Measurements from ENCODE around the gene PBX1.

DNA sequence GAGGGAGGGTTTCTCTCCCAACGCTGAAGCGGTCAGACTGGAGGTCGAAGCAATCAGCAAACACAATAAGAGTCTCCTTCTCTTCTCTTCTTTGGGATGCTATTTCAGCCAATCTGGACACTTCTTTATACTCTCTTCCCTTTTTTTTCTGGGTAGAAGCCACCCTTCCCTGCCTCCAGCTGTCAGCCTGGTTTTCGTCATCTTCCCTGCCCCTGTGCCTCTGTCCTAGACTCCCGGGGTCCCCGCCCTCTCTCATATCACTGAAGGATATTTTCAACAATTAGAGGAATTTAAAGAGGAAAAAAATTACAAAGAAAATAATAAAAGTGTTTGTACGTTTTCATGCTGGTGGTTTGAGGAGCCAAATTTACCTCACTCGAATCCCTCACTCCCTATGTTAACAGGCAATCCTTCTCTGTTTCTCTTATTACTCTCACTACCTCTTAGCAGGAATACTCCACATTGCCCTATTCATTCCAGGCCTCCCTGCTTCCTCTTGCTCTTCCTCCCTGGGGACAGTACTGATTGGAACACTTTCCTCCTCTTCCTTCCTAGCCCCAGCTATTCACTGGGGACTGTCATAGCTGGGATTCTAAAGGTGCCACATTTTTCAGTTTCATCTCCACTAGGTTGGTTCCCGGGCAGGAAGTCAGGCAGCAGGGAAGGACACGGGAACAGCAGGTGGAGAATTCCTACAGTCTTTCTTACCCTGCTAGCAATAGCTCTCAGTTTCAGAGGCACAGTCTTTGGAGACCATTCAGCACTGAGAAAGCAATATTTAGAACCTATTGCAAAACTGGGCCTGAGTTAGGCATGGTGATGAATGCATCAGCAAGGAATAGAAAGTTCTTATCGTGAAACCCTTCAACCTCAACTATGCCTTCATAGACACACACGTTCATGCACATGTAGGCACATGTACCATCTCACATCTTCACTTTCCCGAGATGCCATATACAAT lies 288.0 kb downstream of the PBX1 start:
- TF ChIP-seq CTCF (IDR thresholded peaks at IDR 0.05), result no peak
- no peak for TF ChIP-seq POLR2A (IDR thresholded peaks at IDR 0.05)
- no peak for TF ChIP-seq POLR2AphosphoS5 (IDR thresholded peaks at IDR 0.05)
